HepG2 (cell line): ENCODE measurements around the gene STOM. TPM values are rescaled to one million over a fixed set of nuclear protein-coding genes. Genes with fewer than 3 reads are reported as not detected.

ENCODE experiments used
- ATAC-seq: fragments of 200-7000 bp; cut with Tn5 transposase; 3 replicates; pipeline ENCODE4 v1.9.1; 2020; ENCODE audit warnings: mild to moderate bottlenecking, moderate library complexity
- BruUV-seq: library from RNA; stranded (reverse); fragments of 400-500 nt; replicated peaks from 2 replicates; lab custom pipeline; 2021; lab: Mats Ljungman, UMichigan
- CTCF ChIA-PET: fragments of 300-600 bp; formaldehyde crosslinking; extraction: SDS; loops from one replicate; lab custom pipeline; 2021; ENCODE audit warnings: low total read pairs, inconsistent platforms, low intra/inter-chr PET ratio; lab: Yijun Ruan, JAX
- POLR2A ChIA-PET: fragments of 350-600 bp; sonication (Branson Sonifier 250); formaldehyde crosslinking; loops from one replicate; lab custom pipeline; 2020; ENCODE audit warnings: antibody characterized with exemption, inconsistent platforms; lab: Yijun Ruan, JAX
- DNase-seq: peaks from one replicate; pipeline ENCODE4 v3.0.0-alpha.2; 2015; ENCODE audit warnings: low spot score
- FAIRE-seq: peaks from 3 replicates; lab custom pipeline; 2011; peaks lifted over from hg19 to GRCh38; lab: Jason Lieb, UNC
- H2AFZ ChIP-seq: one replicate; pipeline ENCODE4 v1.6.1; 2011; ENCODE audit warnings: low read length, inconsistent platforms
- H3K27ac ChIP-seq: fragments of 300-600 bp; 3 replicates; pipeline ENCODE4 v1.8.0; 2011; ENCODE audit warnings: mixed run types, mild to moderate bottlenecking, mixed read lengths, low read length, inconsistent platforms; ENCODE audit not compliant: insufficient read depth; ENCODE audit errors: extremely low read length
- H3K27me3 ChIP-seq, 2 experiments: fragments of 200-600 bp in 1 of 2; 2 replicates in 1 of 2; 3 replicates in 1 of 2; pipeline versions ENCODE4 v1.6.0 to v1.8.0; 2011; ENCODE audit warnings: low read length in 2 of 2, mild to moderate bottlenecking in 2 of 2, moderate library complexity in 2 of 2, inconsistent platforms in 1 of 2; ENCODE audit not compliant: insufficient read depth in 2 of 2, control insufficient read depth in 1 of 2
- H3K36me3 ChIP-seq, 2 experiments: fragments of 200-600 bp in 1 of 2; replicated peaks in 1 of 2; 2 replicates in 1 of 2; 3 replicates in 1 of 2; pipeline versions ENCODE4 v1.5.1 to v1.8.0; 2011; ENCODE audit warnings: low read length in 2 of 2, inconsistent platforms in 1 of 2; ENCODE audit not compliant: insufficient read depth in 2 of 2, control insufficient read depth in 1 of 2
- H3K4me1 ChIP-seq: 2 replicates; pipeline ENCODE4 v1.5.1; 2012; ENCODE audit warnings: low read length, inconsistent platforms; ENCODE audit not compliant: insufficient read depth
- H3K4me2 ChIP-seq: 2 replicates; pipeline ENCODE4 v1.6.0; 2011; ENCODE audit warnings: low read depth, low read length, inconsistent platforms
- H3K4me3 ChIP-seq, 3 experiments: fragments of 200-600 bp in 1 of 3; sonication (generic), shearing (Covaris generic) in 1 of 3; replicated peaks in 1 of 3; 2 replicates each; pipeline ENCODE4 v1.5.1; 2011 to 2016; ENCODE audit warnings: low read length in 3 of 3, inconsistent platforms in 2 of 3, low read depth in 2 of 3, mild to moderate bottlenecking in 2 of 3, control low read depth in 1 of 3, mixed read lengths in 1 of 3; ENCODE audit not compliant: insufficient read depth in 1 of 3
- H3K79me2 ChIP-seq: one replicate; pipeline ENCODE4 v1.6.1; 2011; ENCODE audit warnings: low read length, inconsistent platforms; ENCODE audit not compliant: insufficient read depth
- H3K9ac ChIP-seq: 2 replicates; pipeline ENCODE4 v1.6.0; 2011; ENCODE audit warnings: mild to moderate bottlenecking, low read depth, low read length, inconsistent platforms; ENCODE audit not compliant: insufficient read depth
- H3K9me3 ChIP-seq: 2 replicates; pipeline ENCODE4 v1.5.1; 2012; ENCODE audit warnings: mild to moderate bottlenecking, low read length
- H4K20me1 ChIP-seq: 2 replicates; pipeline ENCODE4 v1.6.0; 2011; ENCODE audit warnings: inconsistent platforms, mild to moderate bottlenecking, low read length, moderate library complexity; ENCODE audit not compliant: insufficient read depth
- AKAP8 ChIP-seq: sonication (generic); formaldehyde crosslinking; IDR thresholded peaks from 2 replicates; pipeline ENCODE4 v1.5.1; 2020; ENCODE audit warnings: mild to moderate bottlenecking, missing genetic modification reagents
- CBX2 ChIP-seq, 2 experiments: fragments of 200-600 bp in 1 of 2; sonication (generic); formaldehyde crosslinking in 1 of 2; IDR thresholded peaks; 2 replicates each; pipeline versions ENCODE4 v1.7.0 to v1.8.1; 2018 to 2022; ENCODE audit warnings: low read depth in 2 of 2, low read length in 1 of 2, mild to moderate bottlenecking in 1 of 2, missing genetic modification reagents in 1 of 2
- FOXJ3 ChIP-seq: sonication (generic); formaldehyde crosslinking; IDR thresholded peaks from 2 replicates; pipeline ENCODE4 v1.4.0; 2020; ENCODE audit warnings: missing genetic modification reagents, mild to moderate bottlenecking, borderline replicate concordance
- GATAD2A ChIP-seq: IDR thresholded peaks from 2 replicates; pipeline ENCODE4 v1.6.1; 2016
- JDP2 ChIP-seq: sonication (generic); formaldehyde crosslinking; IDR thresholded peaks from 2 replicates; pipeline ENCODE4 v1.8.1; 2022; ENCODE audit warnings: missing genetic modification reagents, borderline replicate concordance
- KDM3A ChIP-seq: IDR thresholded peaks from 2 replicates; pipeline ENCODE4 v1.6.1; 2018; ENCODE audit warnings: low read depth, missing compliant biosample characterization
- KLF13 ChIP-seq: sonication (generic); formaldehyde crosslinking; IDR thresholded peaks from 2 replicates; pipeline ENCODE4 v1.4.0; 2020; ENCODE audit warnings: mild to moderate bottlenecking, missing genetic modification reagents
- MTA3 ChIP-seq: sonication (generic); formaldehyde crosslinking; IDR thresholded peaks from 2 replicates; pipeline ENCODE4 v1.4.0; 2020; ENCODE audit warnings: missing genetic modification reagents
- NR0B2 ChIP-seq: sonication (generic); formaldehyde crosslinking; IDR thresholded peaks from 2 replicates; pipeline ENCODE4 v1.4.0; 2020; ENCODE audit warnings: mild to moderate bottlenecking, missing genetic modification reagents
- POGZ ChIP-seq: sonication (generic); formaldehyde crosslinking; IDR thresholded peaks from 2 replicates; pipeline ENCODE4 v1.4.0; 2020; ENCODE audit warnings: mild to moderate bottlenecking, missing genetic modification reagents
- POLR2A ChIP-seq, 2 experiments: IDR thresholded peaks; 2 replicates each; pipeline ENCODE4 v1.6.1; 2011; ENCODE audit warnings: low read depth in 2 of 2, low read length in 2 of 2, mild to moderate bottlenecking in 1 of 2, moderate library complexity in 1 of 2; ENCODE audit not compliant: insufficient read depth in 1 of 2
- RBM22 ChIP-seq: fragments of 200-400 bp; formaldehyde crosslinking; optimal IDR thresholded peaks from 2 replicates; pipeline ENCODE3; 2017; ENCODE audit warnings: mild to moderate bottlenecking, low read length, moderate library complexity
- SMAD1 ChIP-seq: sonication (generic); formaldehyde crosslinking; IDR thresholded peaks from 2 replicates; pipeline ENCODE4 v1.4.0; 2020; ENCODE audit warnings: missing genetic modification reagents, low read depth, mild to moderate bottlenecking, borderline replicate concordance
- TAF15 ChIP-seq: fragments of 200-400 bp; formaldehyde crosslinking; IDR thresholded peaks from one replicate; pipeline ENCODE4 v1.6.1; 2018; ENCODE audit warnings: mild to moderate bottlenecking, low read depth, low read length; ENCODE audit not compliant: poor library complexity, severe bottlenecking
- TCF7 ChIP-seq: sonication (generic); IDR thresholded peaks from 2 replicates; pipeline ENCODE4 v1.6.1; 2016; ENCODE audit warnings: antibody characterized with exemption, low read depth
- UBTF ChIP-seq: sonication (generic); formaldehyde crosslinking; IDR thresholded peaks from 2 replicates; pipeline ENCODE4 v1.4.0; 2020; ENCODE audit warnings: mild to moderate bottlenecking, missing genetic modification reagents
- ZMYM3 ChIP-seq: sonication (generic); formaldehyde crosslinking; IDR thresholded peaks from 2 replicates; pipeline ENCODE4 v1.5.1; 2020; ENCODE audit warnings: mild to moderate bottlenecking, missing genetic modification reagents
- ZNF468 ChIP-seq: sonication (generic); formaldehyde crosslinking; IDR thresholded peaks from 2 replicates; pipeline ENCODE4 v1.8.0; 2022; ENCODE audit warnings: mild to moderate bottlenecking, moderate library complexity, missing genetic modification reagents
- ZNF709 ChIP-seq: sonication (generic); formaldehyde crosslinking; IDR thresholded peaks from 2 replicates; pipeline ENCODE4 v1.5.0; 2020; ENCODE audit warnings: mild to moderate bottlenecking, missing genetic modification reagents
- WGBS: methylation state at CpG from one replicate; pipeline ENCODE4 v1.1.6; 2017; ENCODE audit warnings: low lambda C conversion rate; 5-methylcytosine and 5-hydroxymethylcytosine counted together
- in situ Hi-C: cut with HindIII; loops from 2 replicates; pipeline ENCODE4 v1.10.0; 2017; ENCODE audit warnings: low pct_unique_long_range_greater_than_20kb; ENCODE audit not compliant: extremely low pct_ligation_motif_present
- intact Hi-C: fragments of 100-400 bp; cut with micrococcal nuclease; formaldehyde crosslinking; loops from one replicate; pipeline ENCODE4 v1.10.0; 2022; ENCODE audit not compliant: unreplicated experiment
- polyA plus RNA-seq, 8 experiments: library from polyadenylated mRNA; depleted of rRNA in 3 of 8; stranded (reverse) in 7 of 8; unstranded in 1 of 8; fragments of >200 nt; fragmentation: Illumina TruSeq in 4 of 8; extraction: Trizol in 4 of 8; gene quantifications; 2 replicates each; pipeline versions ENCODE4 v1.2.1 to v1.2.3, GENCODE V29; 2011 to 2016; ENCODE audit warnings: low read depth in 4 of 8, missing spikeins in 1 of 8, mixed read lengths in 1 of 8; ENCODE audit not compliant: insufficient read depth in 1 of 8
- total RNA-seq, 5 experiments: library from RNA; depleted of rRNA; stranded (reverse); fragments of >200 nt; fragmentation: Illumina TruSeq; extraction: Trizol; gene quantifications; 2 replicates each; pipeline ENCODE4 v1.2.3, GENCODE V29; 2016; ENCODE audit warnings: low read depth in 1 of 5
- TF ChIP-seq, protein P1 (sequence below): sonication (generic); formaldehyde crosslinking; IDR thresholded peaks from 2 replicates; pipeline ENCODE4 v1.5.0; 2020; ENCODE audit warnings: mild to moderate bottlenecking, low read depth, missing genetic modification reagents, borderline replicate concordance
- TF ChIP-seq, protein P2 (sequence below): IDR thresholded peaks from 2 replicates; pipeline ENCODE4 v1.6.1; 2016
- TF ChIP-seq, protein P3 (sequence below): IDR thresholded peaks from 2 replicates; pipeline ENCODE4 v1.6.1; 2012; ENCODE audit warnings: inconsistent platforms

STOM gene
- total and polyA plus RNA-seq, 2 of the 13 experiments (the other 11 are each of a cell fraction or from before 2014, with no cell fraction given) = 43.6 to 165 TPM

DNA sequence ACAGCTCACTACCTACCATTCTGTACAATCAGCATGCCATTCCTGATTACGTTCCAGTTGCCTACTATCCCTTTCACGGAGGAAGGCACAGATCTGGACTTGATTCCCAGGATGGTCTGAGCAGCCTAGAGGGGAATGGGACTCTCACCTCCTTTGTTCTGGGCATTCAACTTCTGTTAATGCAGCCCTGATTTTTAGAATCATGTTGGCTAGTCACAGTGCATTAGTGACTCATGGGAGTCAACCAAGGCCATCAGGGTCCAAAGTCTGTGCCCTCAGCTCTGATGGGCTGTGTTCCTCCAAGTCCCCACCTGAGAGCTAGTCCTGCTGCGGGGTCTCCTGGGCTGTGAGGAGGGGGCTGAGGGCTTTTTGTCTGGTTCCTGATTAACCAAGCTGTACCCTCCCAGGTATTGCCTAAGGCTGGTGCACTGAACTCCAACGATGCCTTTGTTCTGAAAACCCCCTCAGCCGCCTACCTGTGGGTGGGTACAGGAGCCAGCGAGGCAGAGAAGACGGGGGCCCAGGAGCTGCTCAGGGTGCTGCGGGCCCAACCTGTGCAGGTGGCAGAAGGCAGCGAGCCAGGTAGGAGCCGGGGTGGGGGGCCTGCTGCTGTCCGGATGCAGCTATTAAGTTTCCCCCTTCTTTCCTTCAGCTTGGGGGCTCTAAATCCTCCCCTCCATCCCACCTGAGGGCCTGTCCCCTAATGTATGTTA, 43.0 kb downstream of the STOM start:
- H3K79me2 ChIP-seq = no peaks in the 10 kb centered on the region
- FAIRE-seq (no peak), ATAC-seq (no peak), DNase-seq (peak; percentile 28)
- H3K27me3 ChIP-seq = no peaks in the 10 kb centered on the region
- peaks cover 49 to 84% of the 10 kb centered on the region in 2 experiments for H3K36me3 ChIP-seq
- no peak overlapping the region for H3K4me2 ChIP-seq
- BruUV-seq = no TSS peak
- no peak overlapping the region for H2AFZ ChIP-seq
- H3K9me3 ChIP-seq = no peaks in the 10 kb centered on the region
- H3K9ac ChIP-seq = no peak overlapping the region
- H3K4me1 ChIP-seq = peaks cover 47% of the 10 kb centered on the region
- intact Hi-C loops (no loop called here), in situ Hi-C loops (no loop called here)
- 96% methylated on average over 8 of the region's 11 CpGs for WGBS
- CTCF ChIA-PET = no interaction called here
- H4K20me1 ChIP-seq = no peaks in the 10 kb centered on the region
- no peak overlapping the region for H3K27ac ChIP-seq
- POLR2A ChIA-PET = interaction anchor here (1.1 to 2.6 kb wide), 3 partner anchors 38 to 45 kb away, joined by 3 to 6 read pairs (median 4); no protein-coding TSS in a partner anchor
- no peak overlapping the region for H3K4me3 ChIP-seq
- TF ChIP-seq POGZ (no peak), TCF7 (no peak), ZNF709 (CRISPR knock-in tag) (no peak), MTA3 (CRISPR knock-in tag) (no peak), ZNF468 (CRISPR knock-in tag) (no peak), ZMYM3 (peak; percentile 49; the same call in 1 of the 2 replicates), KDM3A (CRISPR knock-in tag) (no peak), RBM22 (peak; percentile 52), AKAP8 (no peak), KLF13 (CRISPR knock-in tag) (no peak), FOXJ3 (no peak), SMAD1 (no peak), POLR2A (IDR thresholded peaks at IDR 0.05; ENCODE audit: insufficient read depth in 1 of 2, low read depth in 2 of 2, low read length in 2 of 2) (0 out of 4 replicates have a peak, but pooled peaks of 1 of the 2 experiments have one; percentile 22), JDP2 (no peak), GATAD2A (0 out of 2 replicates have a peak, but pooled peaks have one; percentile 16), UBTF (no peak), CBX2 (IDR thresholded peaks at IDR 0.05; ENCODE audit: low read depth, low read length) (no peak), CBX2 (CRISPR knock-in tag; IDR thresholded peaks at IDR 0.05; ENCODE audit: low read depth) (no peak), TAF15 (no peak), NR0B2 (CRISPR knock-in tag) (no peak)
- TF ChIP-seq, protein P1, sequence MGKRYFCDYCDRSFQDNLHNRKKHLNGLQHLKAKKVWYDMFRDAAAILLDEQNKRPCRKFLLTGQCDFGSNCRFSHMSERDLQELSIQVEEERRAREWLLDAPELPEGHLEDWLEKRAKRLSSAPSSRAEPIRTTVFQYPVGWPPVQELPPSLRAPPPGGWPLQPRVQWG (CRISPR knock-in tag) = no peak
- TF ChIP-seq, protein P2, sequence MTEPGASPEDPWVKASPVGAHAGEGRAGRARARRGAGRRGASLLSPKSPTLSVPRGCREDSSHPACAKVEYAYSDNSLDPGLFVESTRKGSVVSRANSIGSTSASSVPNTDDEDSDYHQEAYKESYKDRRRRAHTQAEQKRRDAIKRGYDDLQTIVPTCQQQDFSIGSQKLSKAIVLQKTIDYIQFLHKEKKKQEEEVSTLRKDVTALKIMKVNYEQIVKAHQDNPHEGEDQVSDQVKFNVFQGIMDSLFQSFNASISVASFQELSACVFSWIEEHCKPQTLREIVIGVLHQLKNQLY (CRISPR knock-in tag) = no peak
- TF ChIP-seq, protein P3, sequence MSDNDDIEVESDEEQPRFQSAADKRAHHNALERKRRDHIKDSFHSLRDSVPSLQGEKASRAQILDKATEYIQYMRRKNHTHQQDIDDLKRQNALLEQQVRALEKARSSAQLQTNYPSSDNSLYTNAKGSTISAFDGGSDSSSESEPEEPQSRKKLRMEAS = no peak
